ENCODE measurements around the gene USP32.
"Not testable (repeated sequence)": the region's sequence is repeated elsewhere in the genome, so short reads cannot be mapped to it uniquely, and the experiment has no call there.

The USP32 gene

DNA sequence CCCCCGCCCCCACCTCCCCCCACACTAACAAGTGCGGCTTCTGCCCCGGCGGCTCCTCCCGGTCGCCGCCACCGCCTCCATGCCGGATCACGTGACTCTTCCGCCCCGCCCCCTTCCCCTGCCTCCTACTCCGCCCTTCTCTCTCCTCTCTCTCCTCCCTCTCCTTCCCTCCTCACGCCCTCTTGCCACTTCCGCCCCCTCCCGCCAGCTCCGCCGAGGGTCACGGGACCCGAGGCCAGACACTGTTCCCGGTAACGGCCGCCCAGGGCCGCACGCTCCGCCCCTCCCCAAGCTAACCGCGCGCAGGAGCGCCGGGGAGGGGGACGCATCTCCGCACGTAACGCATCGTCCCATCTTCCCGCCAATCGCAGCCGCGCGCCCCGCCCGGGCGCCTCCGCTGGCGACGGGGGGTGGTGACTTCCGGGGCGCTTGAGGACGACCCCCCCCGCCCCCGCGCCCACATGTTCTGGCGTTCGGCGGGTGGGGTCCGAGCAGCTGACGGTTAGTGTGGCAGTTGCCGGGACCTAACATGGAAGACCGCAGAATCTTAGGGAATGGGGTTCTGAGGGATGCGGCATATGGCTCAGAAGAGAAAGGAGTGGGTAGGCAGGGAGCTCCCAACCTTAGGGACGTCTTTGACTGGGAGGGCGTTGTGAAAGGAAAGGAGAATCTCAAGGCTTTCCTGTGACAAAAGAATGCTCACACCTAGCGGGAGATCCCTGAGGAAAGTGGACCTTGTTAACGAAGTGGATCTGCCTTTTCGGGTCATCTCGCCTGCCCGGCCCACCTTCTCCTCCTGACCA lies at the start of gene USP32:
Gene USP32 (minus strand): TSS at position 92 of the 803 bp plus-strand sequence. CDS start 194 bp downstream, outside the sequence.
- peak; percentile 98 for DNase-seq

- no peak for DNase-seq
These were observed 47.6 kb upstream of the USP32 start for GRCh38 chr17:60439501-60439900.

- DNase-seq = no peak
These were observed 44.7 kb upstream of the USP32 start for GRCh38 chr17:60436676-60437075.

DNA sequence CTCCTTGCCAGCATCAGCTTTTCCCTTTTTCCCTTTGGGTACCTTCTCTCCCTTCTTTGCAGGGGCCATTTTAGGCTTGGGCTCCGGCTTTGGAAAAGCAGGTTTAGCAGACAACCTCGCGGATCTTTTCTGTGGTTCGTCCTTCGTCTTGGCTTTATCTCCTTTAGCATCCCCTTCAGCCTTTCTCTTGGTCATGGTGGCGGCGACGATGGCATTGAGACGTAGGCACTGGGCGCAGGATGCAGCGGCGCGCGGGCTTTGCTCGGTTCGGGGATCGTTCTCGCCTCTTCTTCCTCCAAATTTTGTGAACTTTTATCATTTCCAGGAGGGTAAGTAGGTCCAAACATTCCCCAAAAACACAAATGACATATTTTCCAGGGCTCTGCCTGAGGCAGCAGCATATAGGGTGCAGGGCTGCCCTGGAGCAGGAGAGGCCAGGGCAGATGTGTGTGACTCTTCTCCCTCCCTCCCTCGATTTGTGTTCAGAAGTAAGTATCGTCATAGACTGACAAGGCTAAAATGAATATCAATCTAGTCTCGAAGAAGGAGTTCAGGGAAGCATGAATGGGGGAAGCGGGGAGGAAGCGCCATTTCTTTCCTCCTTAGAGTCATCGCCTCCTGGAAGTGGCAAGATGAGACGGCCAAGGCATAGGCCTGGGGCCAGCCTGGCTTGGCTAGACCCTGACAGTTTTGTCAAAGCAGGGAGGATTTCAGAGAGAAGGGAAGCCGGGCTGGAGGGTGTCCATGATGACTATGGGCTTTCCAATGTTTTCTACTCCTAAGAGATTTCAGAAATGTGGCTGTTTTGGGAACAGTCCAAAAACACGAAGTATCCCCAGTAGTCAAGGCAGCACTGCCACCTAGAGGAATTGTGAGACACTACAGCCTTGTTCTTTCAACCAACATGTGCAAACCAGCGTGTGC lies 43.6 kb upstream of the USP32 start:
- DNase-seq = peak; percentile 94

DNA sequence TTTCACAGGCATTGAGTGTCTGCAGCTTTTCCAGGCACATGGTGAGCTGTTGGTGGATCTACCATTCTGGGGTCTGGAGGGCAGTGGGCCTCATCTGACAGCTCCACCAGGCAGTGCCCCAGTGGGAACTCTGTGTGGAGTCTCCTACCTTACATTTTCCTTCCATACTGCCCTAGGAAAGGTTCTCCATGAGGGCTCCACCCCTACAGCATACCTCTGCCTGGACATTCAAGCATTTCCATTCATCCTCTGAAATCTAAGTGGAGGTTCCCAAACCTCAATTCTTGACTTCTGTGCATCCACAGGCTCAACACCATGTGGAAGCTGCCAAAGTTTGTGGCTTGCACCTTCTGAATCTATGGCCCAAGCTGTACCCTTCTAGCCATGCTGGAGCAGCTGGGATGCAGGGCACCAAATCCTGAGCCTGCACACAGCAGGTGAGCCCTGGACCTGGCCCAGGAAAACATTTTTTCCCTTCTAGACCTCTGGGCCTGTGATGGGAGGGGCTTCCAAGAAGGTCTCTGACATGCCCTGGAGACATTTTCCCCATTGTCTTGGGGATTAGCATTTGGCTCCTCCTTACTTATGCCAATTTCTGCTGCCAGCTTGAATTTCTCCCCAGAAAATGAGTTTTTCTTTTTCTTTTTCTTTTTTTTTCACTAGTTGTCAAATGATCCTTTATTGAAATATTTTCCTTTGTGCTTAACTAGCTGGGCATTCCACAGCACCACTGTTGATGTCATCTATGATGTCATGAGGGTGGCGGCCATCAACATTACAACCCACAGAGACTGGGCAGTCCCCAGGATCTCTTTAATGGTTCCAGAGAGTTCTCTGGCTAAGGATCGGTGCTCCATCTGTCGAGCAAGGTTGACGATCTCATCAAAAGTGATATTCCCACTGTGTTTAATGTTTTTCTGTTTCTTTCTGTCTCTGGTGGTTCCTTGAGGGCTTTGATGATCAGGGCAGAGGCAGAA lies 41.4 kb upstream of the USP32 start:
- not testable (repeated sequence) for DNase-seq

DNA sequence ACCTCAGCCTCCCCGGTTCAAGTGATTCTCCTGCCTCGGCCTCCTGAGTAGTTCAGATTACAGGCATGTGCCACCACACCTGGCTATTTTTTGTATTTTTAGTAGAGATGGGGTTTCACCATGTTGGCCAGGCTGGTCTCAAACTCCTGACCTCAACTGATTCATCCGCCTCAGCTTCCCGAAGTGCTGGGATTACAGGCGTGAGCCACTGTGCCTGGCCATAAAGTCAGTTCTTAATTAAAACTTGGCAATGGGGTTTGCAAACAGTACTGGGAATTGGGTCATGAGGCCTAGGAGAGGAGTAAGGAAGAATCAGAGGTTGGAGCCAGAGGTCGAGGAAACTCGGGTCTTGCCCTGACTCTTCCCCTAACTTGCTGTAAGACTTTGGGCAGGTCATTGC lies 38.6 kb upstream of the USP32 start:
- not testable (repeated sequence) for DNase-seq

- DNase-seq = not testable (repeated sequence)
These were observed 36.6 kb upstream of the USP32 start for GRCh38 chr17:60428491-60428890.

DNA sequence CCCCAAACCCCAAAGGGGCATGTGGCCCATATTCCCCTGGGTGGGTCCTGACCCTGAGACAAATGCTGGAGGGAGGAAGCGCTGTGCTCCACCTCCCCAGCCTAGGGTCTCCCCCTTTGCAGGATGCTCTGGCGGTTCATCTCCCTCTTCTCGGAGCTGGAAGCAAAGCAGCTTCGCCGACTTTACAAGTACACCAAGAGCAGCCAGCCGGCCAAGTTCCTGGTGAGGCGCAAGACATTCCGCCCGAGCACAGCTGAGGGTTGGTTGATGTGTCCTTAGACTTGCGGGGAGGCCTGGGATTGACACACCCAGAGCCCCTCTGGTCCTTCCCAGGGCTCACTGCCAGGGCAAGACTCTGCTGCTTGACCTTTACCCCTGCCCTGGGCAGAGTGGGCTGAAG lies 34.7 kb upstream of the USP32 start:
- no peak for DNase-seq

- no peak for DNase-seq
These were observed 33.7 kb upstream of the USP32 start for GRCh38 chr17:60425626-60426025.

- no peak for DNase-seq
These were observed 31.9 kb upstream of the USP32 start for GRCh38 chr17:60423865-60424264.

DNA sequence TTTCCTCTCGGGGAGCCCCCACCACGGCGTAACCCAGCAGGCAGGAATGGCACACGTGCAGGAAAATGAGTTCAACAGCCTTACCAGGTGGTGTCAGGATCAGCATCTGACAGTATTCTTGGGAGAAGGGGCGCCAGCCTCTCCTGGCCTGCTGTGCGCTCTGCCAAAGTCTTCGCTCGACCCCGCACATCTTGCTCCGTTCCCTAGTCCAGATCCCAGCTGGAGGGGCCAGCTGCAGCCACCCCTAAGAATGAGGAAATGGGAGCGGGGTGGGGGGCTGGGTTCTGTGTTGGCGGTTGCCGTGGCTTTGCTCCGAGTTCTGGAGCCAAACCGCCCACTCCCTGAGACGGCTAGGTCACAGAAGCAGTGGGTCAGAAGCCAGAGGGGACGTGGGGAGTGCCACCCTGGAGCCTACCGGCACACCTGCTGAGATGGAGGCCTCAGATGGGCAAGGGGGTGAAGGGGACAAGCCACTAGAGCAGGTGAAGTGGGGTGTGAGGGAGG lies 30.3 kb upstream of the USP32 start, which contains the start of gene CHCT1:
Gene CHCT1 (plus strand): TSS at position 328 of the 504 bp plus-strand sequence. CDS start 104 bp downstream, at position 432.
- no peak for DNase-seq

GRCh38 chr17:60421273-60422161 lies 29.6 kb upstream of the USP32 start:
- peak; percentile 83 for DNase-seq

DNA sequence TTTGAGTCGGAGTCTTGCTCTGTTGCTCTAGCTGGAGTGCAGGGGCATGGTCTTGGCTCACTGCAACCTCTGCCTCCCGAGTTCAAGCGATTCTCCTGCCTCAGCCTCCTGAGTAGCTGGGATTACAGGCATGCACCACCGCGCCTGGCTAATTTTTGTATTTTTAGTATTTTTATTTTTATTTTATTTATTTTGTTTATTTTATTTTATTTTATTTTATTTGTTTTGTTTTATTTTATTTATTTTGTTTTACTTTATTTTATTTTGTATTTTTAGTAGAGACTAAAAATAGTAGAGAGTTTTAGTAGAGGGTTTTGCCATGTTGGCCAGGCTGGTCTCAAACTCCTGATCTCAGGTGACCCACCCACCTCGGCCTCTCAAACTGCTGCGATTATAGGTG lies 27.9 kb upstream of the USP32 start:
- not testable (repeated sequence) for DNase-seq

DNA sequence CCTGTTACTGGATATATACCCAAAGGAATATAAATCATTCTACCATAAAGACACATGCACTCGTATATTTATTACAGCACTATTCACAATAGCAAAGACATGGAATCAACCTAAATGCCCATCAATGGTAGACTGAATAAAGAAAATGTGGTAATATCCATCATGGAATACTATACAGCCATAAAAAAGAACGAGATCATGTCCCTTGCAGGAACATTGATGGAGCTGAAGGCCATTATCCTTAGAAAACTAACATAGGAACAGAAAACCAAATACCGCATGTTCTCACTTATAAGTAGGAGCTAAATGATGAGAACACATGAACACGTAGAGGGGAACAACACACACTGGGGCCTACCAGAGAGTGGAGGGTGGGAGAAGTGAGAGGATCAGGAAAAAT lies 27.1 kb upstream of the USP32 start:
- not testable (repeated sequence) for DNase-seq

DNA sequence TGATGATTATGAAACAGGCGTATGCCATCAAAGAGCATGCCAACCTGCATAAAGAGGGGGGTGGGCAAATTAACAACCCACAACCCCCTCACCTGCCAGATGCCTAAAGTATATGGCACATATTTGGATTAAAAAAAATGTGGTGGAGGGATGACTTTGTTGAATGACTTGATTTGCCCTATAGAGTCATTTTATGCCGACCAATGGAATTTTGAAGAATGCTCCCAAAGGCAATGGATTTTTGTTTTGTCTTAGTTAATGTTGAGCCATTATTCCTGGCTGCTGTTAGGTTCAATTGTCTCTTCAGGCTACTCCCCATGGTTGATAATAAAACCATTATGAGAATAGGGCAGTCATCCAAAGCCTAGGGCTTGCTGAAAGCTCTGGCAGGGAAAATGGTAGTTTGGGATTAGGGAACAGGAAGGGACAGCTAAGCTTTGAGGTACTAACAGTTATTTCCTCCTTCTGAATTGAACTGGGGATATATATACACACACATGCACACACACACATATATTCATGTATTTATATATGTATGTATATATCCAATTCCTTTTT lies 24.5 kb upstream of the USP32 start:
- DNase-seq = no peak

DNA sequence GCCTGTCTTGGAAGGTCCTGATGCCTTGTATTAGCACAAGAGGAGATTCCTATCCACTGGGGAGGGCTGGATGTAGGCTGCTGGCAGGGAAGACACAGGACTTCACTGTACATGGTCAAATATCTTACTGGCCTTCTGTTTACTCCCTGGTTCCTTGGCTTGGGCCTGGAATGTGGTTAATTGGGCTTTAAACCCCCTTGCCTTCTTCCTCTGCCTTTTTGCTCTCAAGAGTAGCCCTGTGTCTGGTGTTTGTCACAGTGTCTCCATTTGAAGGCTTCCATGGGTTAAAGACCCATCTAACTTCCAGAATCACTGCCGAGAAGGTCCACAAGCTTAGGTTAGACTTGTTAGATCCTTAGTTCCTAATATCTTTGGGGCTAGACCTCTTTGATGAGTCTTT lies 23.2 kb upstream of the USP32 start:
- no peak for DNase-seq

- DNase-seq = no peak
These were observed 20.8 kb upstream of the USP32 start for GRCh38 chr17:60412701-60413100.

DNA sequence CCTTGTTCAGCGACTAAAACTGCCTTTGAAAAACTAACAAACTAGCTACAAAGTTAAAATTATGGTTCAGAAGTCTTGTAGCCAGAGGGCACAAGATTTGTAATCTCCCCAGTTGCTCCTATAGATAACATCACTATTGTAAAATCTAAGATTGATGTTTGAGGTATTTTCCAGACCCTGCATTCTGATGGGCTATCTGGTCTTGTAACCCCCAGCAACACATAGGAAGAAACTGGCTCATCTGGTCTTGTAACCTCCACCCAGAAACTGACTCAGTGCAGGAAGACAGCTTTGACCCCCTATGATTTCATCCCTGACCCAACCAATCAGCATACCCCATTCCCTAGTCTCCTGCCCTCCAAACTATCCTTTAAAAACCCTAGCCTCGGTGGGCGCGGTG lies 18.1 kb upstream of the USP32 start:
- DNase-seq = no peak

DNA sequence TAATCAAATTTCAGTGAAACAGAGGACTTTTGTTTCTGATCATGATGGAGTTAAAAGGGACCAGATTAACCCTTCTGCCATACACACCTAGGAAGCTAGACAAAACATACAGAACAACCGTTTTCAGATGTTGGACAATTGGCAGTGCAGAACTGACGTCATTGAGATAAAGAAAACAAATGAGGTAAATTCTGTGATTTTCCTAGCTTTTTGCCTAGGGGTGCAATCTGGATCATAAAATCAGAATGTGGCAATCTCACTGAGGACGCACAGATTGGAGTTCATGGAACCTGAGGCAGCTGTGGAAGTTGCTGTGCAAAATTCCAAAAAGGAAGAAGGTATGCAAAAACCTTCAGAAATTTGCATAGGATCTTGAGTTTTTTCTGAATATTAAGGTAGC lies 15.0 kb upstream of the USP32 start:
- DNase-seq = no peak

- DNase-seq = peak; percentile 20
These were observed 12.0 kb upstream of the USP32 start for GRCh38 chr17:60403962-60404361.

- DNase-seq = no peak
These were observed 11.5 kb upstream of the USP32 start for GRCh38 chr17:60403523-60403810.
